ENCODE measurements around the gene SCAF11. TPM values are rescaled to one million over a fixed set of nuclear protein-coding genes. Genes with fewer than 3 reads are reported as not detected.

SCAF11 gene
- polyA plus RNA-seq, 1 donor (not counting 4 experiments of a cell fraction or from before 2014, with no cell fraction given) = 54.5 TPM

- no peaks in the 10 kb centered on the region for H3K4me1 ChIP-seq (ENCODE audit: control insufficient read depth, extremely low read depth, insufficient read depth, low read length)
- no peaks in the 10 kb centered on the region for H3K9me3 ChIP-seq (ENCODE audit: control insufficient read depth, low read depth, low read length)
- H3K9me1 ChIP-seq (ENCODE audit: control insufficient read depth, extremely low read depth, insufficient read depth, low read length) = no peaks in the 10 kb centered on the region
- no peaks in the 10 kb centered on the region for H4K20me1 ChIP-seq (ENCODE audit: control insufficient read depth, extremely low read depth, insufficient read depth, low read length)
- FAIRE-seq (no peak), DNase-seq (ENCODE audit: low read depth, low spot score) (no peak)
- no peak overlapping the region for H3K4me3 ChIP-seq (ENCODE audit: control insufficient read depth in 2 of 3, extremely low read depth in 1 of 3, insufficient read depth in 2 of 3, low read depth in 1 of 3, low read length in 3 of 3)
- H3K4me2 ChIP-seq (ENCODE audit: control insufficient read depth, extremely low read depth, insufficient read depth, low read depth, low read length) = no peak overlapping the region
- H3K9ac ChIP-seq (ENCODE audit: control insufficient read depth, extremely low read depth, insufficient read depth, low read length) = no peak overlapping the region
- peaks cover under 1 to 3% of the 10 kb centered on the region in 2 experiments for H3K36me3 ChIP-seq (ENCODE audit: control insufficient read depth in 2 of 2, extremely low read depth in 1 of 2, insufficient read depth in 2 of 2, low read length in 2 of 2)
- H3K79me2 ChIP-seq (ENCODE audit: control insufficient read depth, insufficient read depth, low read length) = no peaks in the 10 kb centered on the region
- H3K27me3 ChIP-seq (ENCODE audit: control insufficient read depth, extremely low read depth, insufficient read depth, low read length) = no peaks in the 10 kb centered on the region
- dilution Hi-C loops (cut with MboI; ENCODE audit: extremely low pct_ligation_motif_present, low sequenced_read_pairs) = no loop called here
- TF ChIP-seq CTCF (optimal IDR thresholded peaks at IDR 0.05 in 1 of 3, IDR thresholded peaks at IDR 0.05 in 1 of 3, conservative IDR thresholded peaks at IDR 0.05 in 1 of 3; ENCODE audit: extremely low read depth in 1 of 3, insufficient read depth in 2 of 3, low read length in 3 of 3) (no peak), EZH2 (IDR thresholded peaks at IDR 0.05; ENCODE audit: low read length) (no peak)
- no peak overlapping the region for H3K27ac ChIP-seq (ENCODE audit: control insufficient read depth, insufficient read depth, low read length)
- no peak overlapping the region for H2AFZ ChIP-seq (ENCODE audit: control insufficient read depth, low read length)
These were observed 50.6 kb downstream of the SCAF11 start for GRCh38 chr12:45939759-45940158.

DNA sequence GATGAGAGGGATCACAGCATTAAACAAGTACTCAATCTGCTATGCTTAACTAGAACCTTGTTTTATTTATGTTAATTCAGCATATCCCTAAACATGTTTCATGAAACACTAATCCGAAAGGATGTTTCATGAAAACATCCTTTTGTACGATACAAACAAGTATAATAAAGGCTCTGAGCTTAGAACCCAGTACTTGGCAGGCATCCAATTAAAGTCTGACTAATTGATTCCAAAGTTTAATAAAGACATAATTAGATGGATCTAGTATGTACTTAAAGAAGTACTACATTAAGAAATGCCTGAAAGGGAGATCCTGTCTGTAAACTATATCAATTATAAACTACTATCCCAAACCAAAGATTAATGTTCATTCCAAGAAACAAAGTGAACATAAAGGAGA is 51.8 kb downstream of the SCAF11 start:
- no peaks in the 10 kb centered on the region for H3K4me1 ChIP-seq (ENCODE audit: control insufficient read depth, extremely low read depth, insufficient read depth, low read length)
- peaks cover 0 to 5% of the 10 kb centered on the region in 2 experiments for H3K36me3 ChIP-seq (ENCODE audit: control insufficient read depth in 2 of 2, extremely low read depth in 1 of 2, insufficient read depth in 2 of 2, low read length in 2 of 2)
- DNase-seq (ENCODE audit: low read depth, low spot score) (no peak), FAIRE-seq (no peak)
- H3K27me3 ChIP-seq (ENCODE audit: control insufficient read depth, extremely low read depth, insufficient read depth, low read length) = no peaks in the 10 kb centered on the region
- dilution Hi-C loops (cut with MboI; ENCODE audit: extremely low pct_ligation_motif_present, low sequenced_read_pairs) = no loop called here
- no peaks in the 10 kb centered on the region for H3K9me3 ChIP-seq (ENCODE audit: control insufficient read depth, low read depth, low read length)
- H4K20me1 ChIP-seq (ENCODE audit: control insufficient read depth, extremely low read depth, insufficient read depth, low read length) = no peaks in the 10 kb centered on the region
- no peaks in the 10 kb centered on the region for H3K9me1 ChIP-seq (ENCODE audit: control insufficient read depth, extremely low read depth, insufficient read depth, low read length)
- H3K79me2 ChIP-seq (ENCODE audit: control insufficient read depth, insufficient read depth, low read length) = no peaks in the 10 kb centered on the region
- no peak overlapping the region for H3K4me3 ChIP-seq (ENCODE audit: control insufficient read depth in 2 of 3, extremely low read depth in 1 of 3, insufficient read depth in 2 of 3, low read depth in 1 of 3, low read length in 3 of 3)
- no peak overlapping the region for H3K4me2 ChIP-seq (ENCODE audit: control insufficient read depth, extremely low read depth, insufficient read depth, low read depth, low read length)
- H3K27ac ChIP-seq (ENCODE audit: control insufficient read depth, insufficient read depth, low read length) = no peak overlapping the region
- no peak for TF ChIP-seq EZH2 (IDR thresholded peaks at IDR 0.05; ENCODE audit: low read length)
- TF ChIP-seq CTCF (optimal IDR thresholded peaks at IDR 0.05 in 1 of 3, IDR thresholded peaks at IDR 0.05 in 1 of 3, conservative IDR thresholded peaks at IDR 0.05 in 1 of 3; ENCODE audit: extremely low read depth in 1 of 3, insufficient read depth in 2 of 3, low read length in 3 of 3) = no peak
- H3K9ac ChIP-seq (ENCODE audit: control insufficient read depth, extremely low read depth, insufficient read depth, low read length) = no peak overlapping the region
- H2AFZ ChIP-seq (ENCODE audit: control insufficient read depth, low read length) = no peak overlapping the region

Measured in keratinocyte (primary cell).